CD4-positive, CD25-positive, alpha-beta regulatory T cell (primary cell): ENCODE results near the gene SMAD4. TPM values are rescaled to one million over a fixed set of nuclear protein-coding genes. Genes with fewer than 3 reads are reported as not detected.

Experiments used
- ATAC-seq, 2 donors: fragments of 150-1000 bp; cut with Tn5 transposase; one replicate each; pipeline ENCODE4 v1.10.0; 2021; ENCODE audit warnings: low read depth in 2 of 2, moderate number of reproducible peaks in 2 of 2, moderate library complexity in 1 of 2
- DNase-seq, 3 donors: peaks; one replicate each; pipeline versions ENCODE4 v3.0.0 to v3.0.0-alpha.2; 2012 to 2022; ENCODE audit warnings: mixed read lengths in 1 of 3
- H3K27ac ChIP-seq: one replicate; pipeline ENCODE4 v1.7.0; 2013; ENCODE audit warnings: mild to moderate bottlenecking, low read length; ENCODE audit not compliant: insufficient read depth, poor library complexity, severe bottlenecking
- H3K27me3 ChIP-seq: one replicate; pipeline ENCODE4 v1.7.0; 2013; ENCODE audit warnings: low read length; ENCODE audit not compliant: control insufficient read depth, insufficient read depth
- H3K36me3 ChIP-seq: one replicate; pipeline ENCODE4 v1.7.0; 2013; ENCODE audit warnings: mild to moderate bottlenecking, low read length, moderate library complexity; ENCODE audit not compliant: control insufficient read depth, insufficient read depth
- H3K4me1 ChIP-seq: 2 replicates; pipeline ENCODE4 v1.7.0; 2013; ENCODE audit warnings: mild to moderate bottlenecking, low read length; ENCODE audit not compliant: insufficient read depth, control insufficient read depth, poor library complexity, severe bottlenecking
- H3K4me3 ChIP-seq: one replicate; pipeline ENCODE4 v1.7.0; 2013; ENCODE audit warnings: low read depth, mild to moderate bottlenecking, low read length, moderate library complexity
- H3K9me3 ChIP-seq, 2 experiments: 1 replicate in 1 of 2; 2 replicates in 1 of 2; pipeline ENCODE4 v1.7.0; 2013; ENCODE audit warnings: low read length in 2 of 2, mild to moderate bottlenecking in 1 of 2, moderate library complexity in 1 of 2; ENCODE audit not compliant: control insufficient read depth in 2 of 2
- H3K27ac Mint-ChIP-seq, 3 donors: one replicate each; pipeline ENCODE4 v1.8.0; 2020 to 2022; ENCODE audit warnings: mild to moderate bottlenecking in 3 of 3, mixed read lengths in 3 of 3, moderate library complexity in 2 of 3
- H3K27me3 Mint-ChIP-seq: one replicate; pipeline ENCODE4 v1.8.0; 2022; ENCODE audit warnings: mild to moderate bottlenecking, mixed read lengths
- H3K36me3 Mint-ChIP-seq: one replicate; pipeline ENCODE4 v1.8.0; 2020; ENCODE audit warnings: mixed read lengths
- H3K4me1 Mint-ChIP-seq, 4 donors: one replicate each; pipeline ENCODE4 v1.8.0; 2020 to 2022; ENCODE audit warnings: mixed read lengths in 4 of 4, mild to moderate bottlenecking in 1 of 4
- H3K4me3 Mint-ChIP-seq, 4 donors: one replicate each; pipeline ENCODE4 v1.8.0; 2020 to 2022; ENCODE audit warnings: mild to moderate bottlenecking in 4 of 4, mixed read lengths in 4 of 4, moderate library complexity in 3 of 4
- H3K9me3 Mint-ChIP-seq, 7 donors: one replicate each; pipeline ENCODE4 v1.8.0; 2020 to 2022; ENCODE audit warnings: mixed read lengths in 7 of 7, mild to moderate bottlenecking in 3 of 7, moderate library complexity in 2 of 7
- polyA plus RNA-seq, 4 donors: library from polyadenylated mRNA; unstranded; fragments of 300-500 nt; fragmentation: Illumina TruSeq; gene quantifications; one replicate each; pipeline ENCODE4 v1.2.3, GENCODE V29; 2021
- total RNA-seq: library from RNA; stranded (reverse); gene quantifications from one replicate; pipeline ENCODE4 v1.2.3, GENCODE V29; 2022

SMAD4 gene
- total and polyA plus RNA-seq, 5 donors from 2014 or later: 61.5 to 89.5 (median 81.1) TPM

DNA sequence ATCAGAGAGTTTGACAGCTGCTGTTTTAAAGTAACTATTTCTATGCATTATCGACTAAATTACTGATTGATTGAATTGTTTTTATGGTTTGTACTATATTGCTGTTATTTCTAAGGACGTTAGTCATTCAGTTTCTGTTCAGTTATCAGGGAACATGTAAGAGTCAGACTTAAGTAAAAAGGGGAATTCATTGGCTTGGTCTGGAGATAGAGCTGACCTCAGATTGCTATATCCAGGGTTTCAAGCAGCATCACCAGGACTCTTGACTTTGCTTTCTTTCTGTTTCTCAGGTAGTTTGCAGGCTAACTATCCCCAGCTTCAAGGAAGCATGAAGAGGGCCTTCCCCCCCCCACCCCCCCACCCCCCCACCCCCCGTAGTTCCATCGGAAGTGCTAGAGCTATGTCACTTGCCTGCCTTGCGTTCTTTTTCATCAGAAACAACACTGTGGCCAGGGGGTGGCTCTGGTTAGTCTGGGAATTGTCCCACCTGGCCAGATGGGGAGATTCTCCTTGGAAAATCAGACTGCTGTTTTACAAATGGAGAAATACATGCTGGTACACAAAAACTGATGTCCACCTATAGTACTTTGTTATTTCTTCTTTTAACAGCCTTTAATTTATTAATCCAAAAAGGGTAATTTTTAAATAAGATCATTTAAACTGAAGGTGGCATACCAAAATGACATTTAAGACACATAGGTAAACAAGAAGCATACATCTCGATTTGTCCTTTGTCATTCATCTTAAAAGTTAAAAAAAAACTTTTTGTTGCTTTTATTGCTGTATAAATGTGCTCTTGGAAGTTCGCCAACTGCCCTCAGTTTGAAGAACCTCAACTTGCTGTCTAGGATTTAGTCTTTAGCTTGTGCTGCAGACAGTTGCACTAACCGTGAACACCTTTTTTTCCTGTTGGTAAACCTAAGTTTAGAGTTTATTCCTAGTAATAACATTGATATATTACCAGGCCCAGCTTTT lies 9.4 kb downstream of the SMAD4 start:
- peak overlapping the region; percentile 38 for H3K4me3 ChIP-seq
- no peaks in the 10 kb centered on the region for H3K9me3 Mint-ChIP-seq
- H3K36me3 Mint-ChIP-seq: peaks cover 8% of the 10 kb centered on the region
- no peaks in the 10 kb centered on the region for H3K9me3 ChIP-seq
- peaks cover 72% of the 10 kb centered on the region for H3K4me1 ChIP-seq
- H3K27me3 Mint-ChIP-seq: no peaks in the 10 kb centered on the region
- peak in 1 of 2 donors; percentile 18 for ATAC-seq
- H3K4me3 Mint-ChIP-seq: peak overlapping the region in 3 of 4 donors; percentile 38 to 62 (median 49)
- H3K27ac ChIP-seq: no peak overlapping the region
- no peak for DNase-seq
- H3K27me3 ChIP-seq: no peaks in the 10 kb centered on the region
- no peaks in the 10 kb centered on the region for H3K36me3 ChIP-seq
- H3K4me1 Mint-ChIP-seq: peaks cover 65 to 96% (median 76%) of the 10 kb centered on the region in 4 donors
- peak overlapping the region in 2 of 3 donors; percentile 45 to 65 for H3K27ac Mint-ChIP-seq

DNA sequence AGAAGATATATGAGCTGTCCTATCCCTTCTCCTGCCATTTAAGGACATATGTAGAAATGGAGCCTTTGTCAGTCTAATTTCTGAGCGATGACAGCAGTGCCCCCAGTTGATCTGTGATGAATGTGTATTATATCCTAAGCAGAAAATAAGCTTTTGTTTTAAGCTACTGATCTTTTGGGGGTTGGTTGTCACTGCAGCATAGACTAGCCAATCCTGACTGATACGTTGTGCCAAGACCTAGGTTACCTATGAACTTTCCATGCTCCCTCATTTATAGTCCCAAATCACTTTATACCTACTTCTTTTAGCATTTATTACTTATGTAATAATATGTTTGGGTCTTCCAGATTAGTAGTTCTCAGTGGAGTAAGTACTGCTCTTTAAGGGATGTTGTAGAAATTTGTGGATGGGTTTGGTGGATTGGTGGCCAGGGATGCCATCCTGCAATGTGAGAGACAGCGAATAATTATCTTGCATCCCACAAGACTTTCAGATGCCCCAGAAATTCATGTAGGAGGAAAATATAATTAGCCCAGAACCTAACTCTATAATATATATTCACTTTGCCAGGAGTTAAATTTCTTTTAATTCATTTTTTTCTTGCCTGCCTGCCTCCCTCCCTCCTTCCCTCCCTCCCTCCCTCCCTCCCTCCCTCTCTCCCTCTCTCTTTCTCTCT lies 11.8 kb downstream of the SMAD4 start:
- peaks cover under 1% of the 10 kb centered on the region for H3K36me3 Mint-ChIP-seq
- DNase-seq (no peak), ATAC-seq (no peak)
- Histone ChIP-seq H3K9me3 (no peaks in the 10 kb centered on the region), H3K36me3 (no peaks in the 10 kb centered on the region), H3K27me3 (no peaks in the 10 kb centered on the region), H3K4me3 (no peak overlapping the region), H3K27ac (no peak overlapping the region), H3K4me1 (peaks cover 64% of the 10 kb centered on the region)
- peak overlapping the region in 1 of 3 donors; percentile 0 for H3K27ac Mint-ChIP-seq
- H3K27me3 Mint-ChIP-seq: no peaks in the 10 kb centered on the region
- peaks cover 50 to 94% (median 75%) of the 10 kb centered on the region in 4 donors for H3K4me1 Mint-ChIP-seq
- peak overlapping the region in 3 of 4 donors; percentile 23 to 66 (median 27) for H3K4me3 Mint-ChIP-seq
- H3K9me3 Mint-ChIP-seq: no peaks in the 10 kb centered on the region

- H3K4me3 Mint-ChIP-seq: peak overlapping the region; percentile 1 to 33 (median 2)
Measured at GRCh38 chr18:51044928-51045585, 15.0 kb downstream of the SMAD4 start.

DNA sequence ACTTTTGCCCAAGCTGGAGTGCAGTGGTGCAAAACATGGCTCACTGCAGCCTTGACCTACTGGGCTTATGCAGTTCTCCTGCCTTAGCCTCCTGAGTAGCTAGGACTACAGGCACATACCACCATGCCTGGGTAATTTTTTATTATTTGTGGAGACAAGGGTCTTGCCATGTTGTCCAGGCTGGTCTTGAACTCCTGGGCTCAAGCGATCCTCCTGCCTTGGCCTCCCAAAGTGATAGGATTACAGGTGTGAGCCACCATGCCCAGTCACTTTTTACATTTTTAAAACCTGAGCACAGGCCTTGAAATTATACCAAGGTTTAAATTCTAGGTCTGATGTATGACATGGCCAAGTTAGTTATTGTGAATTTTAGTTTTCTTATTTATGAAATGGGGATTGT lies 18.2 kb downstream of the SMAD4 start:
- Mint-ChIP-seq H3K4me1 (peaks cover 22 to 65% (median 51%) of the 10 kb centered on the region in 4 donors), H3K27me3 (no peaks in the 10 kb centered on the region), H3K36me3 (peaks cover 28% of the 10 kb centered on the region), H3K9me3 (no peaks in the 10 kb centered on the region), H3K4me3 (no peak overlapping the region), H3K27ac (no peak overlapping the region)
- Histone ChIP-seq H3K4me3 (no peak overlapping the region), H3K36me3 (peaks cover 19% of the 10 kb centered on the region), H3K27me3 (no peaks in the 10 kb centered on the region), H3K4me1 (peaks cover 21% of the 10 kb centered on the region), H3K27ac (no peak overlapping the region), H3K9me3 (no peaks in the 10 kb centered on the region)
- no peak for DNase-seq
- no peak for ATAC-seq

More at GRCh38 chr18:51044928-51045585, 15.0 kb downstream of the SMAD4 start:
- Histone ChIP-seq H3K27me3 (no peaks in the 10 kb centered on the region), H3K36me3 (peaks cover 19% of the 10 kb centered on the region), H3K9me3 (no peaks in the 10 kb centered on the region), H3K4me3 (peak overlapping the region; percentile 16), H3K27ac (peak overlapping the region; percentile 52), H3K4me1 (peaks cover 42% of the 10 kb centered on the region)
- DNase-seq: no peak
- no peak for ATAC-seq
- peaks cover 40 to 72% (median 59%) of the 10 kb centered on the region in 4 donors for H3K4me1 Mint-ChIP-seq
- peaks cover 16% of the 10 kb centered on the region for H3K36me3 Mint-ChIP-seq
- no peaks in the 10 kb centered on the region for H3K27me3 Mint-ChIP-seq
- H3K27ac Mint-ChIP-seq: peak overlapping the region; percentile 3 to 95 (median 49)
- no peaks in the 10 kb centered on the region for H3K9me3 Mint-ChIP-seq

DNA sequence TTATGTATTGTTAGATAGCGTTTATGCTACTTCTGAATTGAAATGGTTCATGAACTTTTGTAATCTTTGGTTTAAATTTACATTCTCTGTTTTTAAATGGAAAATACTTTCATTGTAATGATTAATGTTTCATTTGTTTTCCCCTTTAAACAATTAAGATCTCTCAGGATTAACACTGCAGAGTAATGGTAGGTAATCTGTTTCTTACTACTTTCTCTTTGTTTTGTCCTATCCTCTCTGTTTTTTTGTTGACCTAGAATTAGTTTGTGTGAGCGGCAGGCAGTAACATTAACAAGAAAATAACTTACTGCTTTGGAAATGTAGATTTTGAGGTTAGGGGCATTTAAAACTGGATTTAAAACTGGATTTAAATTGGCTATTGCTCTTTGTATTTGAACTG lies 19.1 kb downstream of the SMAD4 start:
- Mint-ChIP-seq H3K27ac (no peak overlapping the region), H3K27me3 (no peaks in the 10 kb centered on the region), H3K9me3 (no peaks in the 10 kb centered on the region), H3K36me3 (peaks cover 33% of the 10 kb centered on the region), H3K4me3 (no peak overlapping the region), H3K4me1 (peaks cover 22 to 65% (median 51%) of the 10 kb centered on the region in 4 donors)
- no peak overlapping the region for H3K27ac ChIP-seq
- DNase-seq: no peak
- H3K9me3 ChIP-seq: no peaks in the 10 kb centered on the region
- H3K36me3 ChIP-seq: peaks cover 19% of the 10 kb centered on the region
- H3K4me3 ChIP-seq: no peak overlapping the region
- H3K4me1 ChIP-seq: peaks cover 30% of the 10 kb centered on the region
- no peak for ATAC-seq
- no peaks in the 10 kb centered on the region for H3K27me3 ChIP-seq

DNA sequence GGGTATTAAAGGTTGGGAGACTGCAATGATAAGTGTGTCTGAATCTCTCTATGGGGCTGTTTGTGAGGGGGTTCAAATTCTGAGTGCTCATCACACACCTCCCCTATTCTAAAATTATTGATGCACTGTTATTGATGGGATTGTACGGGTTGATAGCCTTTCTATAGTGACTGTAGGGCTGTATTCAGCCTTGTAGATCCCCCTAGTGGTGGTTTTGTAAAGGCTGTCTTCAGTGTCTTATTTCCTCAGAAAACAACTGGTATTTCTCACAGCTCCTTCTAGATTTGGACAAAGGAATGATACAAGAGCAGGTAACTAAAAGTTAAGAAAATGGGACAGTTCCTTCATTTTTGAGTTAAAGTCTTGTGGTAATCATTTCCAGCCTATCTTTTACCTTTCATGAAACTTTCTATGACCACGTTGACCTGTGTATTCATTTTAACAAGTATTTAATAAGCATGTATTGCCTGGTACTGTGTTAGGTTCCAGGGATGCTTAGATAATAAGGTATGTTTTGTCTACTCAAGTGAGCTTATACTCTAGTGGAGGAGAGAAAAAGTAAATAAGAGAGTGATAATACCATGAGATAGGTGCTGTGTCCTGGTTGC lies 21.2 kb downstream of the SMAD4 start:
- H3K4me1 ChIP-seq: peaks cover 19% of the 10 kb centered on the region
- peak; percentile 7 to 74 (median 66) for DNase-seq
- no peaks in the 10 kb centered on the region for H3K27me3 Mint-ChIP-seq
- H3K27ac ChIP-seq: no peak overlapping the region
- peaks cover 36% of the 10 kb centered on the region for H3K36me3 ChIP-seq
- peak; percentile 84 to 87 for ATAC-seq
- H3K36me3 Mint-ChIP-seq: peaks cover 41% of the 10 kb centered on the region
- H3K4me3 ChIP-seq: no peak overlapping the region
- H3K4me3 Mint-ChIP-seq: no peak overlapping the region
- peak overlapping the region in 2 of 3 donors; percentile 52 for H3K27ac Mint-ChIP-seq
- H3K9me3 ChIP-seq: no peaks in the 10 kb centered on the region
- no peaks in the 10 kb centered on the region for H3K9me3 Mint-ChIP-seq
- peaks cover 18 to 51% (median 39%) of the 10 kb centered on the region in 4 donors for H3K4me1 Mint-ChIP-seq
- no peaks in the 10 kb centered on the region for H3K27me3 ChIP-seq

DNA sequence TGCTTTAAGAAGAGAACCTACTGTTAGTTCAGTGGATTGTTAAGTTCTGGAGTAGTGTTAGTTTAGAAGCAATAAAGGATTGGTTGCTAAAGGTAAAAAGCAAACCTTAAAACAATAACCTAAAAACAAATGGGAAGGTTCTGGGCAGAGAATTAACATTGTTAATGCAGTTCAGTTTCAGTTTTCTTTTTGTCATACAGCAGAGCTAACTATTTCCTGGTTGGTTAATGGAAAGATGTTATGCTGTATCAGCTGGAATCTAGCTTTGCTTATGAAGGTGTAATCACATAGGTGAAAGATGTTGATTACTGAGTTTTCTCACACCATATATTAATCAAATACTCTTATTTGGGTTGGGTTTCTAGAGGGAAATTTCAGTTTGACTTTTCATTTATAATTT lies 23.8 kb downstream of the SMAD4 start:
- Histone ChIP-seq H3K27me3 (no peaks in the 10 kb centered on the region), H3K4me1 (peaks cover 16% of the 10 kb centered on the region), H3K27ac (peak overlapping the region; percentile 75), H3K9me3 (no peaks in the 10 kb centered on the region), H3K4me3 (peak overlapping the region; percentile 67), H3K36me3 (peaks cover 40% of the 10 kb centered on the region)
- H3K36me3 Mint-ChIP-seq: peaks cover 44% of the 10 kb centered on the region
- DNase-seq: peak in 2 of 3 donors; percentile 28 to 66
- no peaks in the 10 kb centered on the region for H3K9me3 Mint-ChIP-seq
- no peaks in the 10 kb centered on the region for H3K27me3 Mint-ChIP-seq
- H3K4me3 Mint-ChIP-seq: peak overlapping the region; percentile 32 to 63 (median 56)
- peaks cover 22 to 45% (median 43%) of the 10 kb centered on the region in 4 donors for H3K4me1 Mint-ChIP-seq
- H3K27ac Mint-ChIP-seq: peak overlapping the region; percentile 64 to 79 (median 72)
- peak; percentile 64 for ATAC-seq
